ENCODE data around the gene GMNN.

GMNN gene

GRCh38 chr6:24802271-24803059 lies 27.7 kb downstream of the GMNN start:
- DNase-seq (ENCODE audit: low read depth in 2 of 2, low spot score in 1 of 2): no peak

GRCh38 chr6:24807584-24807983 lies 32.8 kb downstream of the GMNN start:
- DNase-seq (ENCODE audit: low read depth in 2 of 2, low spot score in 1 of 2): no peak

GRCh38 chr6:24809728-24810127 lies 35.0 kb downstream of the GMNN start:
- no peak for DNase-seq (ENCODE audit: low read depth in 2 of 2, low spot score in 1 of 2)

GRCh38 chr6:24818346-24818745 lies 43.6 kb downstream of the GMNN start:
- DNase-seq (ENCODE audit: low read depth in 2 of 2, low spot score in 1 of 2): no peak

GRCh38 chr6:24821860-24822444 lies 47.2 kb downstream of the GMNN start:
- DNase-seq (ENCODE audit: low read depth in 2 of 2, low spot score in 1 of 2): no peak

GRCh38 chr6:24822696-24823095 lies 48.0 kb downstream of the GMNN start:
- no peak for DNase-seq (ENCODE audit: low read depth in 2 of 2, low spot score in 1 of 2)

DNA sequence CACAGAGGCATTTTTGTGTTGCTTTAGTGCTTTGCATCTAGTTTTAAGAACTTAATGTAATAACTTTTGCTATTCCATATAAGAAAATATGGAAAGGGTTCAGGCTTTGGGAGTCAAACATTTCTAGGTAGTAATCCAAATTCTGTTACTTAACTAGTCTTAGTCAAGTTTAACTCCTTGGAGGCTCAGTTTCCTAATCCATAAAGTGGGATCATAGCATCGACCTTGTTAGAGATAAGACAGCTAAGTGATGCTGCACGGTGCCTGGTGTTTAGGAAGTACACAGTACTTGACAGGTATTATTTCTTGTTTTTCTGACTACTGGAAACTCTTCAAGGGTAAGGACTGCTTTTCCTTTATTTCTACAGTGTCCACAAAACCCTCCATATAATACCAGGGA lies 48.4 kb downstream of the GMNN start:
- no peak for DNase-seq (ENCODE audit: low read depth in 2 of 2, low spot score in 1 of 2)

GRCh38 chr6:24824142-24824938 lies 49.6 kb downstream of the GMNN start:
- DNase-seq (ENCODE audit: low read depth in 2 of 2, low spot score in 1 of 2): no peak

DNA sequence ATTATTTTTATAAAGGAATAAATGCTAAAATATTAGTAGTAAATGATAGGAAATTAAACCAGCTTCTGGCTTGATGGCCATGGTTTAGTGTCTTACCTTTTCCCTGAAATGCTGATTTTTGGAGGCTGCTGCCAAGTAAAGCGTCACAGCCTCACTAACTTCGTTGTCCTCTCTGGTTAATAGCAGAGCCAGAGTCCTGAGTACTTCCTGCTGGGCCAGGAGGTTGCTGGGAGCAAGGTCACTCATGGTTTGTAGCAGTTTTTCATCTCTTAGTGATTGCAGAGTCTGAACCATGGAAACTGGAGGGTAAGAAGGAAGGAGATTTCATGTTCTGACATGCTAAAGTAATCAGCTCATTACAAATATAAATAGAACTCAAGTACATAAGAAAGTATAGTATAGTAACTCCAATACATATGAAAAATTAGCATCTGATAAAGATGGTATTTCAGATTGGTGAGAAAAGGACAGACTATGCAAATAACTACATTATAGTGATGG lies 50.4 kb downstream of the GMNN start:
- DNase-seq (ENCODE audit: low read depth in 2 of 2, low spot score in 1 of 2): no peak

DNA sequence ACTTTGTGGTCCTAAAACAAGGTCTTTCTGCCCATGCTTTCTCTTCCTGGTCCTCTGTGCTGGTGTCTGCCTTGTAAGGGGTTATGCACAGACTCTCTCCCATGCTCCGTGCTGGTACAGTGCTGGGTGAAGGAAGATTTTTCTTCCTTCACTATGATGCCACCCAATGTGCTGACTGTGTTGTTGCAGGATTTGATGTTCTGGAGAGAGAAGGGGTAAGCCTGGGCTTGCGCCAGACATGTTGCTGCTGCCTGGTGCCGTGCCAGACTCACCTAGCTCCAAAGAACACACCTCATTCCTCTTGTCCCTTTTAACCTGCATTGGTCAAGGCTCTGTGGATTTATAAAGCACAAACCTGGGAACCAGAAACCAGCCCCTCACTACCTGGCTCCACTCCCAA lies 52.4 kb downstream of the GMNN start:
- no peak for DNase-seq (ENCODE audit: low read depth in 2 of 2, low spot score in 1 of 2)

DNA sequence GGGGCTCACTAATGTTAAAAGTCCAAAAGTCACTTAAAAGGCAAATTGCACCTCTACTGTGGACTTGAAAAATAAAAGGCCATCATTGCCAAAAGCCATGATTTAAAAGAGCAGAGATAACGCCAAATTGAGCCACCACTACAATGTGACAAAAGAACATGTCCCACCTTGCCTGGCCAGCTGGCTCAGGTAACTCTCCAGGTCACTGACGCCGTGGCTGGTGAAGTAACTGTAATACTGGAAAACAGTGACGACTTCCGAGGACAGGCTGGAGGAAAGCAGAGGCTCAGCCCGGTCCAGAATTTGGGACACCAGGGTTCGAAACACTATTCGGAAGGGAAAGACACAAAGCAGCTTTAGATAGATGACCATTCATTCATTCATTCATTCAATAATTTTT lies 53.2 kb downstream of the GMNN start:
- no peak for DNase-seq (ENCODE audit: low read depth in 2 of 2, low spot score in 1 of 2)

DNA sequence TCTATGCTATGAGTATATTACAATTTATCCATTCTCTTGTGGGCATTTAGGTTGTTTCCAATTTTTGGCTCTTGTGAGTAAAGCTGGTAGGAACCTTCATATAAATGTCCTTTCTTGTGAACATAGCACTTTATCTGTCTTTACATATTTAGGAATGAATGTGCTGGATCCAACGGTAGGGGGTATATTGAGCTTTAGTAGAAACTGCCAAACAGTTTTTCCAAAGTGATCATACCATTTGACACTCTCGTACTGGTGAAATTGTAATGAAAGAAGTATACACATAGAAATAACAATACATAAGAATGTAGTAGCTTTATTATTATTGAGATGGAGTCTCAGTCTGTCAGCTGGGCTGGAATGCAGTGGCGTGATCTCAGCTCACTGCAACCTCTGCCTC lies 54.9 kb downstream of the GMNN start:
- no peak for DNase-seq (ENCODE audit: low read depth in 2 of 2, low spot score in 1 of 2)

DNA sequence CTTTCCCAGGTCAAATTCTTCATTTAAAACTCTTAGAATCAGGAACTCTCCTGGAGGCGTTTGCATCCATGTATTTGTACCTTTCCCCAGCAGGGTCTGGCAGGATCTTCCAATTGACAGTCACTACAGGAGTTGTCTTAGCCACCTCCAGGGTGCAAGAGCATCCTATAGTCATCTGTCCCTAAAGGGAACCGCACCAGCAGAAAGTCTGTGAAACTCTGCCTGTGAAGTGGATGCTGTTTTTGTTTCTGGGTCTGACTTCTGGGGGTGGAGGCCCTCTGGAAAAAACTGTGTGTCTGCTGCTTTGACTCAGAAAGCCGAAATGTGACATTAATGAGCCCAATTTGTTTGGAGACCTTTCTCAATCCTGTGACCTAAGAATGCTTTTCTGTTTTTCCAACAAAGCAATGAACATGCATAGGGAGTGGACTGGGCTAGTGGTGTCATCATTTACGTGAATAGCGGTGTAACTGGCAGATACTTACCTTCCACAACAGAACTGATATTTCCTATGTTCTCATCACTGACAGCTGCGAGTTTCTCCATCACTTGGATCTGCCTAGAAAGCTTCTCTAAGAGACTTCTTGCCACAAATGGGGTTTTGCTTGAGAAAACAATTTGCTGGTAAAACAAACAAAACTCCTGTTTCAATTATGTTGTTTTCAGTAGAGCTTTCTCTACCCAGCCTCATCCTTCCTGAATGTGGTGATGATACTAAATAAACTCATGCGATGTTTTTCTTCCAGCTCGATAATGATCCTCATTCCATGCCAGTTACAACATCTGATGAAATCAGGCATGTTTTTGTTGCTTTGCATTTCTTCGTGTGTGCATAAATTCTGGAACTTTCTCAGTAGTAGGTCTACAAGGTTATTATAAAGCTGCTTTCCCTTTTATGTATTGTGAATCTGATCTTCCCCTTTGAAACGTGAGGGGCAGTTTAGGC lies 57.3 kb downstream of the GMNN start:
- no peak for DNase-seq (ENCODE audit: low read depth in 2 of 2, low spot score in 1 of 2)

GRCh38 chr6:24832794-24833193 lies 58.1 kb downstream of the GMNN start:
- no peak for DNase-seq (ENCODE audit: low read depth in 2 of 2, low spot score in 1 of 2)

DNA sequence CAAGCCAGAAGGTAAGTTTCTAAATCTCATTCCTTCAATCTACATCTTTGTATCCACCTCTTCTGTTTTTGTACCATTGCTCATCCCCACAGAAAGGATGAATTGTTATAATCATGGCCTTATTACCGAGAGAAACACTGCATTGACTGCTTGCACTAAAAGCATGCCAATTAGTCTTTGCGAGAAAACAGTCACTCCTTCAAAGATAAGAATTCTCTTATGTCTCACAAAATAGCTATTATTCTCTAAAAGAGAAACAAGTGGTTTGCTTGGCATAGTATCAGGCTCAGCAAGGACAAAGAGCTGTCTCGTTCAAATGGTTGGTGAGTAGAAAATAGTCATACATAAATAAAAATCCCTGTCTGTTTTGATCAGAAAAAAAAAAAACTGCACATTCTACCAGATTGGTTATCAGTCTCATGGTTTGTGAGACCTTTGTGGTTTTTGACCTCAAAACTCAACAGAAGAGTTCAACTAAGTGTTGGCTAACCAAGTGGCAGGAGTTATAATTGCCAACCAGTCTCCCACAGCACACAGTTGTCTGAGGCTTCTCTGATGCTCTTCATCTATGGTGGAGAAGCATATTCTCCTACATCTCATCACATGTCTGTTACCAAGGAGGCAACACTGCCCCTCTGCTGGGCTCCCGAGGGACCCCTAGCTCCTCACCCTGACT lies 59.1 kb downstream of the GMNN start:
- DNase-seq (ENCODE audit: low read depth in 2 of 2, low spot score in 1 of 2): no peak

All from stimulated activated CD8-positive, alpha-beta memory T cell treated with anti-CD3 and anti-CD28 coated beads, Interleukin-4, amount 100 ng/mL, for 4 hours (primary cell).